Measurements from ENCODE around the gene SNX25. TPM values are rescaled to one million over a fixed set of nuclear protein-coding genes. Genes with fewer than 3 reads are reported as not detected.

Gene SNX25
- total and polyA plus RNA-seq, 10 of the 15 experiments (the other 5 are each of a cell fraction or from before 2014, with no cell fraction given), result 11.2 to 117 (median 62.8) TPM

GRCh38 chr4:185247151-185247550 lies 37.8 kb downstream of the SNX25 start:
- CTCF ChIA-PET, result interaction anchor here (0.6 to 2.1 kb wide), 4 partner anchors 21 to 321 kb away, joined by 4 to 6 read pairs (median 5); no protein-coding TSS in a partner anchor
- TF ChIP-seq STAT1 (conservative IDR thresholded peaks at IDR 0.05) (no peak), TCF12 (IDR thresholded peaks at IDR 0.05; ENCODE audit: low read depth, low read length) (no peak), EGR1 (IDR thresholded peaks at IDR 0.05; ENCODE audit: borderline replicate concordance in 1 of 2, low read depth in 2 of 2, low read length in 2 of 2) (no peak), FOS (IDR thresholded peaks at IDR 0.05; ENCODE audit: borderline replicate concordance, extremely low read depth, insufficient read length) (no peak)
- DNase-seq (ENCODE audit: low read depth, low spot score) (no peak), FAIRE-seq (no peak), ATAC-seq (no peak)
- SMC1A ChIA-PET (ENCODE audit: uncharacterized antibody, unreplicated experiment), result interaction anchor here (0.9 to 1.7 kb wide), 7 partner anchors 10 to 63 kb away, joined by 3 to 6 read pairs (median 5); partner anchors contain the start of gene SNX25
- Histone ChIP-seq H3K4me3 (no peak overlapping the region), H4K20me1 (ENCODE audit: control insufficient read depth, insufficient read depth) (no peaks in the 10 kb centered on the region; the same call in 1 of the 2 replicates), H3K4me1 (ENCODE audit: control insufficient read depth, insufficient read depth, low read length) (peaks cover 11% of the 10 kb centered on the region), H3K4me2 (ENCODE audit: control insufficient read depth, insufficient read depth) (no peak overlapping the region), H3K79me2 (ENCODE audit: control insufficient read depth, insufficient read depth, low read length) (peaks cover 72% of the 10 kb centered on the region), H3K27me3 (replicated peaks in 1 of 2; ENCODE audit: control insufficient read depth in 2 of 2, insufficient read depth in 2 of 2, low read length in 1 of 2) (no peaks in the 10 kb centered on the region), H3K9ac (ENCODE audit: control insufficient read depth, insufficient read depth, low read length) (no peak overlapping the region), H2AFZ (ENCODE audit: control insufficient read depth, low read depth, low read length) (no peak overlapping the region), H3K36me3 (ENCODE audit: control insufficient read depth in 2 of 2, insufficient read depth in 2 of 2, low read length in 1 of 2) (peaks cover 0 to 15% of the 10 kb centered on the region in 2 experiments; a peak in 3 of 4 replicates), H3K27ac (ENCODE audit: control insufficient read depth, insufficient read depth) (no peak overlapping the region), H3K9me3 (replicated peaks; ENCODE audit: control insufficient read depth, insufficient read depth, low read length) (no peaks in the 10 kb centered on the region)
- no TSS peak for BruUV-seq (replicated peaks)
- in situ Hi-C loops (cut with MboI), result no loop called here
- intact Hi-C loops (cut with micrococcal nuclease; ENCODE audit: unreplicated experiment), result no loop called here
- 90% methylated on average over 1 of the region's 1 CpG for WGBS (ENCODE audit: insufficient coverage, insufficient replicate concordance, low lambda C conversion rate, missing lambda C conversion rate)
- RAD21 ChIA-PET (ENCODE audit: unreplicated experiment), result interaction anchor here (1.4 to 2.0 kb wide), 2 partner anchors 10 to 45 kb away, joined by 4 to 8 read pairs; no protein-coding TSS in a partner anchor
- POLR2A ChIA-PET, result interaction anchor here (0.9 to 1.3 kb wide), 3 partner anchors 15 to 38 kb away, joined by 3 to 5 read pairs (median 3); partner anchors contain the start of gene SNX25

GRCh38 chr4:185248393-185249039 lies 39.1 kb downstream of the SNX25 start:
- no peak overlapping the region for H2AFZ ChIP-seq (ENCODE audit: control insufficient read depth, low read depth, low read length)
- no peak for ATAC-seq
- no TSS peak for BruUV-seq (replicated peaks)
- CTCF ChIA-PET, result interaction anchor here (1.8 kb wide), 1 partner anchor 64 kb away, joined by 6 read pairs; no protein-coding TSS in a partner anchor
- SMC1A ChIA-PET (ENCODE audit: uncharacterized antibody, unreplicated experiment), result interaction anchor here (1.5 kb wide), 1 partner anchor 18 kb away, joined by 6 read pairs; no protein-coding TSS in a partner anchor
- DNase-seq (ENCODE audit: low read depth, low spot score), result no peak
- RAD21 ChIA-PET (ENCODE audit: unreplicated experiment), result interaction anchor here (1.4 to 2.0 kb wide), 2 partner anchors 8 to 46 kb away, joined by 4 to 8 read pairs; no protein-coding TSS in a partner anchor
- H3K4me2 ChIP-seq (ENCODE audit: control insufficient read depth, insufficient read depth), result no peak overlapping the region
- H3K9me3 ChIP-seq (replicated peaks; ENCODE audit: control insufficient read depth, insufficient read depth, low read length), result no peaks in the 10 kb centered on the region
- no peak overlapping the region for H3K4me3 ChIP-seq
- H3K27me3 ChIP-seq (replicated peaks in 1 of 2; ENCODE audit: control insufficient read depth in 2 of 2, insufficient read depth in 2 of 2, low read length in 1 of 2), result no peaks in the 10 kb centered on the region
- WGBS (ENCODE audit: insufficient coverage, insufficient replicate concordance, low lambda C conversion rate, missing lambda C conversion rate), result 97% methylated on average over 3 of the region's 3 CpGs
- in situ Hi-C loops (cut with MboI), result no loop called here
- peaks cover 7% of the 10 kb centered on the region for H3K4me1 ChIP-seq (ENCODE audit: control insufficient read depth, insufficient read depth, low read length)
- no peak for TF ChIP-seq MYC (IDR thresholded peaks at IDR 0.05; ENCODE audit: insufficient read depth, insufficient read length, insufficient replicate concordance, low read length, severe bottlenecking)
- no peak for TF ChIP-seq ATF2 (IDR thresholded peaks at IDR 0.05; ENCODE audit: low read length)
- H4K20me1 ChIP-seq (ENCODE audit: control insufficient read depth, insufficient read depth), result no peaks in the 10 kb centered on the region
- POLR2A ChIA-PET, result no interaction called here
- H3K79me2 ChIP-seq (ENCODE audit: control insufficient read depth, insufficient read depth, low read length), result peaks cover 62% of the 10 kb centered on the region
- no peak overlapping the region for H3K27ac ChIP-seq (ENCODE audit: control insufficient read depth, insufficient read depth)
- peaks cover 0 to 15% of the 10 kb centered on the region in 2 experiments; a peak in 2 of 4 replicates for H3K36me3 ChIP-seq (ENCODE audit: control insufficient read depth in 2 of 2, insufficient read depth in 2 of 2, low read length in 1 of 2)
- no peak overlapping the region for H3K9ac ChIP-seq (ENCODE audit: control insufficient read depth, insufficient read depth, low read length)
- intact Hi-C loops (cut with micrococcal nuclease; ENCODE audit: unreplicated experiment), result no loop called here
- no peak for FAIRE-seq
